NCI-H1436 (cell line): Measurements from ENCODE around the gene COL6A2.
"Not testable (repeated sequence)": the region's sequence is repeated elsewhere in the genome, so short reads cannot be mapped to it uniquely, and the experiment has no call there.

Experiments used
- DNase-seq: peaks from one replicate; lab custom pipeline; 2025; lab: John Stamatoyannopoulos, UW

COL6A2 gene

DNA sequence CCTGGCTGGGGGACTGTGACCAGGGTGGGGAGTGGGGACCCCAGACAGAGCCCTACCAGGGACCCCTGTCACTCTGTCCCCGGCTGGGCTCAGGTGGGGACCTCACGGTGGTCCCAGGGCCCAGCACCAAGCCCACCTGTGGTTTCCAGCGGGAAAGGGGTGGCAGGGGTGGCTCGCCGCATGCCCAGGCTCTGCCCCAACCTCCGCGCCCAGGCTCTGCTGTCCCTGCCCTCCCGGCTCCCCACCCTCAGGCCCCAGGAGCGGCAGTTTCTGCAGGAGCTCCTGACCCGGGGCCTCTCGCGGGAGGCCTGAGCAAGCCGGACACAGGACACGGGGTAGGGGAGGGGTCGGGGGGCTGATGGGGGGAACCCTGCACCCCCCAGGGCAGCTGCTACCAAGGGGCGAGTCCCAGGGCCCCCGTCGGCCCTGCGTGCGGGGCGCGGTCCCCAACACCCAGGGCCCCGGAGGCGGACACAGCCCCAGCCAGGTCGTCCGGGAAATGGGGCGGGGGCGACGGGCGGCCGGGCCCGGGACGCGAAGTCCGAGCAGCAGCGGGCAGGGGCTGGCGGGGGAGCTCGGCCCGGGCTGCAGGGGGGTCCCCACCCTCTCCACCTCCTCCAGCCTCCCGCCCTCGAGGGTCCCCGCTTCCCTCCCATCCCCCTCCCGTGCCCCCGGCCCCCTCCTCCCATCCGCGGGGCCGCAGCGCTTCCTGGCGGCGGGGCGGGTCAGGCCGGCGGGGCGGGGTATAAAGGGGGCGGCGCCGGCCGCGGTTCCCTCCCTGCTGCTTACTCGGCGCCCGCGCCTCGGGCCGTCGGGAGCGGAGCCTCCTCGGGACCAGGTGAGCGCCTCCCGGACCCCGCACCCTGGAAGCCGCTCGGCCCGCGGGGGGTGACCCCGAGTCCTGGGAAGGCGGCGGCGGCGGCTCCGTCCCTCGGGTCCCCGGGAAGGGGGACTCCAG, at the start of gene COL6A2:
TSS of gene COL6A2 (plus strand) at position 777 of the 958 bp plus-strand sequence.
- DNase-seq = no peak

DNA sequence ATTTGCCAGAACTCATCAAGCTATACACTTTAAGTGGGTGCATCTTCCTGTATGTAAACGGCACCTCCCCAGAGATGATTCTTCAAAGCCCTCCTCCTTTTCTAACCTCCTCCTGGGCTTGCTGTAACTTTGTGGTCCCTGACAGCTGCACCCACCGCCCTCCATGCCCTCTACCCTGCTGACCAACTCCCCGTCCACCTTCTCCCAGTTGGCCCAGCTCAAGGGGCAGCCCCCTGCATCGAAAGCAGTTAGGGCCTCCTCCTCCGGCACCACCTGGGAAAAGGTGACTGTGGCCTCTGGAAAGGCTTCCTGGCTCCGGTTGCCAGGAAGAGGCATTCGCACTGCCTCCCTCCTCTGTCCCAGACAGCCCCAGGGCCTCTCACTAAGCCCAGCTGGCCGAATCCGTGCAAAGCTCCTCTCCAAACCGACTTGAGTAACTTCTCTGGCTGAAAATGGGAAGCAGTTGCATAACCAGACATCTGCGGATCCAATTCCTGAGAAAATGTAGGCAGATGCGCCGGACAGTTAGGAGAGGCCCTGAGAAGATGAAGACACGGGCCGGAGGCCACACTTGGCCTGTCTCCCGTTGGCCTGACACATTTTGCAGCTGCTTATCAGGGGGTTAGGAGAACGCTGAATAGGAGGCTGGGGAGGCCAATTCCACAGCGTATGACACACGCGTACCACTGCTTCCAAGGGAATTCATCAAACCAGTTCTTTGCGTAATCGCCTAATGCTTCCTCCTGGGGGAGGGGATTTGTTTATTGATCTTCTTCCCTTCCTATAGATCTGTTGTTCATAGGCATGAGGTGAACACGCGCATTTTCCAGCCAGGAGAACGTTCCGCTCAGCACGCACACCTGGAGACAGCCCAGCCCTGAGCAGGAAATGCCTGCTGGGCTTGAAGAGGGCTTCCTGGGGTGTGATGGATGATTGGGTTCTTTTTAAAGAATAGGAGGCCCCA, 48.7 kb upstream of the COL6A2 start:
- no peak for DNase-seq

DNA sequence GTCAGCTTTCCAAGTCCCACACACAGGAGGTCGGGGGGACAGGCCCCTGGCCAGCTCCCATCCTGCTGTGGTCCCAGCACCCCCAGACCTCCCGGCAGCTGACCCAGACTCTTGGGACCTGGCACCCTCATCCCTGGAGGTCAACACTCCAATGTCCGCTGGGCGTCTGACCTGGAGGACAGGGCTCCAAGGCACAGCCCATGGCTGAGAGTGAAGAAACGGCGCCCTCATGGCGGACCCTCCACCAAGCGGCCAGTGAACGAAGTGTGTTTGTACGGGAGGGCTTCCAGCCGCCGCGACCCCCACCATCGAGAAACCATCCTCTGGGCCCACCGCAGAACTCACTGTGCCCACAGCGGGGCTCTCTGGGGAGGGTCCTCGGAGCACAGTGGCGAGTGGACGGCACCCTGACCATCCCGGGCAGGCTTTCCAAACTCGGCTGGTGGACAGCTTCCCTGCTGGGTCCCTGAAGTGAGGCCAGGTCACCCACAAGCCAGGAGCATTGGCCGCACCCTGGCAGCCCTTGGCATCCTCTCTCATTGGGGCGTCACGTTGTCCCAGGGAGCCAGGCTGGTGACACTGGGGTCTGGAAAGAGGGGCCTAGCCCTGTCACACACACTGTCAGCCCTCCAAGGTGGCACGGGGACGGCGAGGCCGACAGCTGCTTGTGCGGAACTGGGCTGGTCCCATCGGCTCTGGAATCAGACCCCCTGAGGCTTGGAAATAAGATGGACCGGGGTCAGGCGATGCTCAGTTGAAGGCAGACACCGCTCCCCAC, 47.8 kb upstream of the COL6A2 start:
- no peak for DNase-seq

DNA sequence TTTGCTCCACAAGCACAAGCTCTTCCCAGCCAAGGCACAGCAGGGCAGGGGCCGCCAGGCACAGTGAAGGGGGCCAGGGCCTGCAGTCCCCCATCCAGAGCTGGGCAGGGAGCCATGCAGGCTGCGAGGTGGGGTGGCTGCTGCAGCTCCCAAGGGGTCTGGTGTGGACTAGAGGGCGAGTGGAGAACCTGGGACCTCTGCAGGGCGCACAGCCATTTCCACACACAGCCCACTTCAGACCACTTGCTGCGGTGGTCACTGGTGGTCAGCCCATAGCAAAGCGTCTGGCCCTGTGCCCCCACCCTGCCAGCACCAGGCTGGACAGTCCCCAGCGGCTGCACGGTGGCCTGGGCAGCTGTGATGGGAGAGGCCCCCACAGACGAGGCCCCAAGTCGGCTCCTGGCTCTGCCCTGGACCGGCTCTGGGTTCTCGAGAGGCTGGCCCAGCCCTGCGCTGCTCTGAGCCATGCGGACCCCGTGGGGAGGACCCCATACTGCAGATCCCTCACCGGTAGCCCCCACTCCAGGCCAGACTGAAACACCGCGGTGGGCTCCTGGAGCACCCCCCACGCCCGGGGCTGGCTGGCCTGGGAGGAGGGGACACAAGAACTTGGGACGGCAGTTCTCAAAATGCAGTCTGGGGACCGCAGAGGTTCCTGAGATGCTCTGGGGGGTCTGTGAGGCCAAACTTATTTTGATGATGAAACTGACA, 47.1 kb upstream of the COL6A2 start:
- DNase-seq = no peak

DNA sequence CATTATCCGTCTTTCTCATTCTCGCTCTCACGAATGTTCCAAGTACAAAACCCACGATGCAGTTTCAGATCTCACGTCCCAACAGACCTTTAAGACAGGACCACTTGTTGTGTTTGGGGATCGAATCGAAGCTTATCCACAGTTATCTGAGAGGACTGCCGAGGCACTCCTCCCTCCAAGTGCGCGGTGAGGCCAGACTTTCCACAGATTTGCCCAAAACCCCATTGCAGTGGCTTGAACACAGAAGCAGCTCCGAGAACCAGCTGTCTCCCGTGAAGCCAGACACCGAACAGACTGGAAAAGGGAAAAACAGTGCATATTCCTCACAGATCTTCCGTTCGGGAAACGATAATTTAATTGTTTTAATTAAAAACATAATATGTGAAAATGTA, 46.5 kb upstream of the COL6A2 start:
- no peak for DNase-seq

DNA sequence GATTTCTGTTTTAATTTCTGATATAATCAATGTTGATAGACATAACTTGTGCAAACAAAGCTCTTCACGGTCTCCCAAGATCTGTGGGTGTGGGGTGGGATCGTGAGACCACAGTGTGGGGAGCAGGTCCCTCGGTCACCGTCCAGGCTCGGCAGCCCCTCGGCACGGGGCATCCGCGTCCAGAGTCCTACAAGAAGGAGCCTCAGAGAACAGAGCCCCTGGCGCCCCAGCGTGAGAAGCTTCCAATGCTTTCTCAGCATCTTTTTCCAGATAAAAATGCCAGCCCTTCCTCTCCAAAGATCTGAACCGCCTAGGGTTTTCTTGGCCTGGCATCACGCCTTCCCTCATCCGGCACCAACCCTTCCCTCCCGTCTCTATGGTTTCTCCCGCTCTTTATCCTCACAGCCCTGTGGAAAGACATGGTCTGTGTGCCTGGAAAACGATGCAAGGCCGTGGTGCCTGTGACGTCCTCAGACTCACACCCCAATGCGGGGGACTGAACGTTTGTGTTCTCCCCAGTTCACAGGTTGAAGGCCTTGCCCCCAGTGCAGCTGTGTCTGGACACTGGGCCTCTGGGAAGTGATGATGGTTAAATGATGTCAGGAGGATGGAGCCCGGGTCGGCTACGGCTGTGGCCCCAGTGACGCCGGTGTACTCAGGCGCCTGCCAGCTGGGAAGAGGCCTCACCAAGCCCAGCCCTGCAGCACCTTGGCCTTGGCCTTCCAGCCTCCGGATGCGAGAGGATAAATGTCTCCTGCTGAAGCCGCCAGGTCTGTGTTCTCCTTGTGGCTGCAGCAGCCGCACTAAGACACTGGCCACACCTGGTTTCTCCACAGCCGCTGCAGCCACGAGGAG, 45.9 kb upstream of the COL6A2 start:
- no peak for DNase-seq

DNA sequence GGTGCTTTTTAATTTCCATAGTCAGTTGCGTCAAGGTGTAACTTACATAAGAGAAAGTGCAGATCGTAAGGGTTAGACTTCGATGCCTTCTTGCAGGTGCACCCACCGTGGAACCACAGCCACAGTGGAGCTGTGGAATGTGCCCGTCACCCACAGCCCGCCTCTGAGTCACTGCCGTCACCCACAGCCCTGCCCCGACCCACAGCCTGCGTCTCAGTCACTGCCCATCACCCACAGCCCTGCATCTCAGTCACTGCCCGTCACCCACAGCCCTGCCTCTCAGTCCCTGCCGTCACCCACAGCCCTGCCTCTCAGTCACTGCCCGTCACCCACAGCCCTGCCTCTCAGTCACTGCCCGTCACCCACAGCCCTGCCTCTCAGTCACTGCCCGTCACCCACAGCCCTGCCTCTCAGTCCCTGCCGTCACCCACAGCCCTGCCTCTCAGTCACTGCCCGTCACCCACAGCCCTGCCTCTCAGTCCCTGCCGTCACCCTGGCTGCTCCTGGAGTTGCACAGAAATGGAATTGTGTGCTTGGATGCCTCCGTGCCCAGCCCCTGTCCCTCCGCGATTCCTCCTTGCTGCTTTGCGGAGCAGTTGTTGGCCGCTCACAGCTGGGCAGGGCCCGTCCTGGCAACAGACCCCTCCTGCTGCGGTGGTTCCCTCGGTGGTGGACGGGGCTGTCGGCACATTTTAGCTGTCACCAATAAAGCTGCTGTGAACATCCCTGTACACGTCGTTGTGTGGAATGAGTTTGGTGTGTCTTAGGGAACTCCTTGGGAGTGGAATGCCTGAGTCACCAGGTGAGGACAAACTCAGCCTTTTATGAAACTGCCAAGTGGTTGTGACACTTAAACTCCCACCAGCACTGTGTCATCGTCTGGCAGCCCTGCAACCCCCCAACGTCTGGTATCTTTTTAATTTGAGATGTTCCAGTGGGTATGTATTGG, 44.9 kb upstream of the COL6A2 start:
- no peak for DNase-seq

DNA sequence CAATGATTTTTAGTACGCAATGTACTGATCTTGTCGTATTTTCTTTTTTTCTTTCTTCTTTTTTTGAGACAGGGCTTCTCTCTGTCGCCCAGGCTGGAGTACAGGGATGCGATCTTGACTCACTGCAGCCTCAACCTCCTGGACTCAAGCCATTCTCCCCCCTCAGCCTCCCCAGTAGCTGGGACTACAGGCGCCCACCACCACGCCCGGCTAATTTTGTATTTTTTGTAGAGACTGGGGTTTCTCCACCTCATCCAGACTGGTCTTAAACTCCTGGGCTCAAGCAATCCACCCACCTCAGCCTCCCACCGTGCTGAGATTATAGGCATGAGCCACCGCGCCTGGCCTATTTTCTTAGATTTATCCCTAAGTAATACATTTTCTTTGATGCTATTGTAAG, 43.9 kb upstream of the COL6A2 start:
- no peak for DNase-seq

DNA sequence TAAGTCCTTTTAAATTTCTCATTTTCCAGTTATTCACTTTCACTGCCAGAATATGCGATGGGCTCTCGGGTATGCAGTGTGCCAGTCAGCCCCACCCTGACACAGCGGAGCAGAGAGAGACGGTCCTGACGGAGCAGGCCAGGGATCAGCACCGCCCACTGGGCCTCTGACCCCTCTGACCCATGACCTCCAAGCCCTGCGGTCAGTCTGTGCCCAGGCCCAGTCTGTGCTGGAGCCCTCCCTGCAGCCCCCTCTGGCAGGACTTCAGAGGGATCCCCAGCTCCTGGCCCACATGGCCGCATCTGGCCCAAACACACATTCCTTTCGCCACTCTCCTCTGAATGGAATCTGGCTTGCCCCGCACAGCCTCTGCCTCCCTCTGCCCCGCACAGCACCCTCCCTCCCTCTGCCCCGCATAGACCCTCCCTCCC, 43.4 kb upstream of the COL6A2 start:
- no peak for DNase-seq

DNA sequence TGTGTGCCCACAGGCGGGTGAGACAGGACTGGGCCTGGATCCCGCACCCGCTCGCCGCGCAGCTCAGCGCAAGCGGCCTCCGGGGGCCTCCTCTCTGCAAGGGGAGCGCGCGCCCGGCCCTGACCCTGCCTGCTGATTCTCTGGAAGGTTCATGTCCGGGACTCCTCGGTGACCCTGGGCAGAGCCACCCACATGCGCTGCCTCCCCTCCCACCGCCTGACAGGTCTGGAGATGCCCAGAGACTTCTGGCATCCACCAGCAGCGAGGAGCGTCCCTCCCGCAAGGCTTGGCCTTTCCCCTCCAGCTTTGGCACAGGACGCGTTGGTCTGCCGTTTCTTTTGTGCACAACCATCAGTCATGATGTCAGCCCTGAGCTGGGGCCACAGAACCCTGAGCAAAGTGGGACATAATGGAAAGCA, 42.0 kb upstream of the COL6A2 start:
- DNase-seq = no peak

DNA sequence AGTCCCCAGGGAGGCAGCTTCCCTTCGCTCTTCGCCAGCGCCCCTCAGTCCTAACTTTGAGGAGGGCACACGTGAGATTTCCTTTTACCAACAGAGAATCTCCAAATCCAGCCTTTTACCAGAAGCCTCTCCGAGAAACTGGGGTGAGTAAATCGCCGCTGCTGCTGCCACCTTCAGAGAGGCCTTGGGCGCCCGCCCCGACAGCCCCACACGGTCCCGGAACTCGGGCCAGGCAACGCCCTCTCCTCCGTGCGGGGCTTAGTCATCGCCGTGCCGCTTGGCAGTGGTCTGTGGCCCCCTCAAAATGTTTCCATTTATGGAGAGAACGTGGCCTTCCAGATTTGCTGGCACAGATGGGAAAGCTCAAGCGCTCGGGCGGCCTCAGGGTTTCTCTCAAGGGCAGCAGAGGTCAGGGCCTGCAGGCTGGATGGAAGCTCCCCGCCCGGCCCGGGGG, 41.4 kb upstream of the COL6A2 start:
- no peak for DNase-seq

DNA sequence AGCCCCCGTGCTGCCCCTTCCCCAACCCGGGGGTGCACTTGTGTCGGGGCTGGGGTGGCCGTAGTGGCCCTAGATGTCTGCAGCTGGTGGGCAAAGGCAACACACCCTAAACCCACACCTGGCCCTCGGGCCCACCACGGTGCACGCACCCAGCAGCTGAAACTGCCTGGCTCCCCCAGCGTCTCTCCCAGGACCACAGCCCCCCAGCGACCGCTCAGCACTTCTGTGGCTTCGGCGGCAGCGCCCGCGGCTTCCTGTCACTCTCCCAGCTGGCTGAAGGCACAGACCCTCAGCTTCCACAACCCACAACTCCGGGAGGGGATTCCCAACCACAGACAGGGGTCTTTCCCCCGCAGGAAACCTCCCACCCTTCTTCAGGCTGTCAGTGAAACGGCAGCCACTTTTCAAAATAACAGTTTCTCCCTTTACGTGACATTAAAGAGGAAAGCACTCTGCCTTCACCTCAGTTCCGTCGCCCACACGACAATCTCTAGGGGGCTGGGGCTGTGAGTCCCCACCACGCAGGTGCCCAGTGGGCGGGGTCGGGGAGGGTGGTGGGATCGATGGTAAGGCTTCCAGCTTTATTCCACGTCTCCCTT, 40.7 kb upstream of the COL6A2 start:
- DNase-seq = no peak

DNA sequence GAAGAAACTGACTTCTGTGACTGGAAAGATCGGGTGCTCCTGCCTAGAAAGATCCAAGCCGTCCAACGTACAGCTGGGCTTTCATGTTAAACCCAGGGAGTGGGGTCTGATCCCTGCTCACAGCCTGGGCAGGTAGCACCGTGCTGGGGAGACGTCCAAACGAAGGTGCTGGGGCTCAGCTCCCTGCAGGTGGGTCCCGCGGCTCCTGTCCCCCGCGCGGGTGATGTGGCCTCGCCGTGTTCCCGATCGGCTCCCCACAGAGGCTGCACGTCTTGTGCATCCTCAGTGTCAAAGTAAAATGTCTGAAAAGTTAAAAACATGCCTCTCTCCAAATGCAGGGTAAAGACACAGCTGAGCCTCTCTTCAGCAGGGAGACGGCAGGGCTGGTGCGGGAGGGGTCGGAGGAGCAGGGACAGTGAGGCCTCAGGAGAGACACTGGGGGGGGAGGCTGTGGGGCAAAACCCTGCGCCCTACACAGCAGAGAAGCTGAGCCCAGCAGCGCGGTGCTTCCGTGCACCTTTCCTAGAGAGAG, 40.1 kb upstream of the COL6A2 start:
- no peak for DNase-seq

DNA sequence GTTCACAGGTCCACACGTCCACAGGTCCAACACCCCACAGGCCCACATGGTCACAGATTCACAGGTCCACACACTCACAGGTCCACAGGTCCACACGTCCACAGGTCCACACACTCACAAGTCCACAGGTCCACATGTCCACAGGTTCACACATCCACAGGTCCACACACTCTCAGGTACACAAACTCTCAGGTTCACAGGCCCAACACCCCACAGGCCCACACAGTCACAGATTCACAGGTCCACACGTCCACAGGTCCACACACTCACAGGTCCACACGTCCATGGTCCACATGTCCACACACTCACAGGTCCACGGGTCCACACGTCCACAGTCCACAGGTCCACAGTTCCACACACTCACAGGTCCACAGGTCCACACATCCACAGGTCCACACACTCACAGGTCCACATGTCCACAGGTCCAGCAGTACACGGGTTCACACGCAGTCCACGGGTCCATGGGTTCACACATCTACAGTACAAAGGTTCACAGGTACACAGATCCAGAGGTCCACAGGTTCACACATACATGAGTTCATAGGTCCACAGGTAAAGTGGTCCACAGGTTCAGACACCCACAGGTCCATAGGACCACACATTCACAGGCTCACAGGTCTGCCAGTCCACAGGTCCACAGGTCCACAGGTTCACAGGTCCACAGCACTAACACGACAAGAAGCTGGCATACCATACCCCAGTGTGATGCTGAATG, 39.3 kb upstream of the COL6A2 start:
- DNase-seq = no peak

DNA sequence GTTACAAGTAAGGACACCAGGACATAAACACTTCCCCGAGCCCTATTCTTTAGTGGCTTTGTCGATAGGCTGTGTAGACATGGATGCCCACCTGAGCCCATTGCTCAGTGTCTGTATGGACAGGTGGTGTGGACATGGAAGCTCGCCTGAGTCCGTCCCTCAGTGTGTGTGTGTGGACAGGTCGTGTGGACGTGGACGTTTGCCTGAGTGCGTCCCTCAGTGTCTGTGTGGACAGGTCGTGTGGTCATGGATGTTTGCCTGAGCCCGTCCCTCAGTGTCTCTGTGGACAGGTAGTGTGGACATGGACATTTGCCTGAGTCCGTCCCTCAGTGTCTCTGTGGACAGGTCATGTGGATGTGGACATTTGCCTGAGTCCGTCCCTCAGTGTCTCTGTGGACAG, 38.7 kb upstream of the COL6A2 start:
- no peak for DNase-seq

DNA sequence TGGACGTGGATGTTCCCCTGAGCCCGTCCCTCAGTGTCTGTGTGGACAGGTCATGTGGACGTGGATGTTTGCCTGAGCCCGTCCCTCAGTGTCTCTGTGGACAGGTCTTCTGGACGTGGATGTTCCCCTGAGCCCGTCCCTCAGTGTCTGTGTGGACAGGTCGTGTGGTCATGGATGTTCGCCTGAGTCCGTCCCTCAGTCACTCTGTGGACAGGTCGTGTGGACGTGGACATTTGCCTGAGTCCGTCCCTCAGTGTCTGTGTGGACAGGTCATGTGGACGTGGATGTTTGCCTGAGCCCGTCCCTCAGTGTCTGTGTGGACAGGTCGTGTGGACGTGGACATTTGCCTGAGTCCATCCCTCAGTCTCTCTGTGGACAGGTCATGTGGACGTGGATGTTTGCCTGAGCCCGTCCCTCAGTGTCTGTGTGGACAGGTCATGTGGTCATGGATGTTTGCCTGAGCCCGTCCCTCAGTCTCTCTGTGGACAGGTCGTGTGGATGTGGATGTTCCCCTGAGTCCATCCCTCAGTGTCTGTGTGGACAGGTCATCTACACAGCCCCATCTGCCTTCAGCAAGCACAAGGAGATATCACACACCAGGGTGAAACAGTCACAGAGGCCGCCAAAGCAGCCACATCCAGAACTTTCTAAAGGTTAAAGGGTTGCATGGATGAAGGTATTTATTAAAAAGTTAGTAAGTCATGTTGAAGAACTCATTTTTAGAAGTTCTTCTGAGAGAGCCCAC, 38.0 kb upstream of the COL6A2 start:
- DNase-seq = not testable (repeated sequence)

DNA sequence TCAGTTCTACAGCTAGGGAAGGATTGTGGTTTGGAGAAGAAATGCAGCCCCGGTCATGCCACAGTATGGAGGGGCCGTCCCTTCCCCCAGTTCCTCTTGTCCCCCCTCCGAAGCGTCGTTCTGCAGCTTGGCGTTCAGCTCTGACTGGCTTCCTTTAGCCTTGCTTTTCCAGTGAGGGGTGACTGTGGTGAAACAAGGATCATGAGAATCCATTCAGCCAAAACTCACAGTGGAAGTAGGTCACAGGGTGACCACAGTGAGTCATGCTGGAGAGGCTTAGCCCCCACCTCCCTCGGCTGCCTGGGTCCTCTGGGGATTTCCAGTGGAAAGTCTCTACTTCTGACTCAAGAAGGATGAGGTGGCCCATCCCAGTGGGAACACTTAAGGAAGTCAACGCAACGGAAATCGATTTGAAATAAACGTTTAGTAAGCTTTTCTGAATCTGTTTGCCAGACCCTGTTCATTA, 37.3 kb upstream of the COL6A2 start:
- DNase-seq = no peak
